Cardiac fibroblast (primary cell): ENCODE results near the gene CATSPER4.
A peak's percentile ranks its signal among the peaks of the same experiment; 100 is the strongest.
"Not testable (repeated sequence)": the region's sequence is repeated elsewhere in the genome, so short reads cannot be mapped to it uniquely, and the experiment has no call there.

Source experiments
- DNase-seq, 2 donors: peaks; one replicate each; pipeline versions ENCODE4 v3.0.0 to v3.0.0-alpha.2; 2010; ENCODE audit warnings: low read depth in 2 of 2
- H3K4me3 ChIP-seq, 2 donors: replicated peaks in 1 of 2; 1 replicate in 1 of 2; 2 replicates in 1 of 2; pipeline ENCODE4 v1.5.1; 2011; ENCODE audit warnings: low read depth in 2 of 2, low read length in 2 of 2, mild to moderate bottlenecking in 2 of 2, moderate library complexity in 1 of 2
- CTCF ChIP-seq: IDR thresholded peaks from one replicate; pipeline ENCODE4 v1.5.1; 2011; ENCODE audit warnings: low read depth, mild to moderate bottlenecking, low read length, inconsistent platforms

Gene CATSPER4

GRCh38 chr1:26224606-26225005, 34.2 kb downstream of the CATSPER4 start:
- no peak overlapping the region for H3K4me3 ChIP-seq
- DNase-seq = no peak
- TF ChIP-seq CTCF = no peak

- peak; percentile 22 to 54 for DNase-seq
- H3K4me3 ChIP-seq = peak overlapping the region; percentile 42 to 43
- TF ChIP-seq CTCF = no peak
Measured at GRCh38 chr1:26225033-26225831, 34.8 kb downstream of the CATSPER4 start.

- DNase-seq, H3K4me3 ChIP-seq: not testable (repeated sequence)
Measured at GRCh38 chr1:26230682-26231081, 40.3 kb downstream of the CATSPER4 start.

- peak; percentile 82 for TF ChIP-seq CTCF
- DNase-seq = peak; percentile 98 to 99
- H3K4me3 ChIP-seq = peak within 1 kb of the TSS; percentile 79 to 96
Measured at GRCh38 chr1:26233903-26234643, 43.7 kb downstream of the CATSPER4 start, which contains the start of gene CEP85. Gene CEP85, plus strand, starts transcription at chr1:26234200. Its CDS starts 5,584 bp downstream, at chr1:26239784.

- peak; percentile 25 to 28 for DNase-seq
- no peak for TF ChIP-seq CTCF
- peak overlapping the region; percentile 79 to 96 for H3K4me3 ChIP-seq
Measured at GRCh38 chr1:26234644-26235370, 44.4 kb downstream of the CATSPER4 start.

- no peak overlapping the region for H3K4me3 ChIP-seq
- peak; percentile 48 to 65 for DNase-seq
- no peak for TF ChIP-seq CTCF
Measured at GRCh38 chr1:26237230-26237966, 47.0 kb downstream of the CATSPER4 start.
